Measurements from ENCODE around the gene NHS.
A peak's percentile ranks its signal among the peaks of the same experiment; 100 is the strongest.

Gene NHS

GRCh38 chrX:17689971-17690409 lies 315.0 kb downstream of the NHS start:
- peak; percentile 47 for DNase-seq

- DNase-seq, result no peak
These were observed 317.8 kb downstream of the NHS start for GRCh38 chrX:17692709-17693346.

DNA sequence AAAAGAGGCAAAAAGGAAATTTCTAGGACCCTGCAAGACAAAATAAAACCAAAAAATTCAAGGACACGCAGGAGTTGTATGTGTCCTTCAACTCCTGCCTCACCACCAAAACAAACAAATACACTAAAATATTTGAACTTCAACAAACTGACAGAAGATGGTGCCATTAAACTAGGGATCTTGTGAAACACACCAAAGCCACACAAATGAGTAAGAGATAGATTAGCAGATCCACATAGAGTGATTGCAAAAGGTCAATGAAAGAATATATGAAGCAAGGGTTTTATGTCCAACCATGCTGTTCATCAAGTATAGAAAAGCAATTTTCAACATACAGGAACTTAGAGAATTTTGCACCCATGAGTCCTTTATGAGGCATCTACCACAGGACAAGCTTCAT lies 322.2 kb downstream of the NHS start:
- DNase-seq, result peak; percentile 45

GRCh38 chrX:17700976-17701375 lies 326.0 kb downstream of the NHS start:
- no peak for DNase-seq

DNA sequence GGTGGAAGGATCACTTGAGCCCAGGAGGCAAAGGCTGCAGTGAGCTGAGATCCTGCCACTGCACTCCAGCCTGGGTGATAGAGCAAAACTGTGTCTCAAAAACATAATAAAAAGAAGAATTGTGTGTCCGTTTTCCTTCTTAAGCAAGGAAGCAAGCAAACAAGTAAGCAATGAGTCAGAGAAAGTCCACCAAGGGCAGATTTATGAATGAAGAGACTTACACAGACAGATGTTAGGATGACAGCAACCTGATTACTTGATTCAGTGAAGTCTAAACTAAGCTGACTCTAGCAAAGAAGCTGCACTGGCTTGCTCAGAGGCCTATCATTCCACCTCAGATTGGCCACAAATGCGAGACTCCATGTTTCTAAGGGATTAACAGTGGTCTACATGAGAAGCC lies 328.2 kb downstream of the NHS start:
- no peak for DNase-seq

- DNase-seq, result no peak
These were observed 330.2 kb downstream of the NHS start for GRCh38 chrX:17705211-17705610.

DNA sequence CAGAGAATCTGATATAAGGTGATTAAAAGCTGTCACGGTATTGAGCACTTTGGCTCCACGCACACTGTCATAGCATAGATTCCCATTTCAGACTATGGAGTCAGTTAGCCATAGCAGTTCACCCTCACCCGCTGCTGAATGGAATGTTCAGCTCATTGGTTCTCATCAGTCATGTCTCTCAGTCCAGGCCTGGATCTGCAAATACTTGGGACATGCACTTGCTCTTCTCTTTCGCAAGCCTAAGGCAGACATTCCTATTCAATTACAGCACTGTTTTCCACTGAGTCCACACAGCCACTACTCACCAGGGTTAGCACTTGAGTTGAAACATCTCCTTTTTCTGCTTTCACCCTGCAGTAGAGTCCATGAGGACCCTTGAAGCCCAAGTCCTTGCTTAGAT lies 331.7 kb downstream of the NHS start:
- DNase-seq, result no peak

DNA sequence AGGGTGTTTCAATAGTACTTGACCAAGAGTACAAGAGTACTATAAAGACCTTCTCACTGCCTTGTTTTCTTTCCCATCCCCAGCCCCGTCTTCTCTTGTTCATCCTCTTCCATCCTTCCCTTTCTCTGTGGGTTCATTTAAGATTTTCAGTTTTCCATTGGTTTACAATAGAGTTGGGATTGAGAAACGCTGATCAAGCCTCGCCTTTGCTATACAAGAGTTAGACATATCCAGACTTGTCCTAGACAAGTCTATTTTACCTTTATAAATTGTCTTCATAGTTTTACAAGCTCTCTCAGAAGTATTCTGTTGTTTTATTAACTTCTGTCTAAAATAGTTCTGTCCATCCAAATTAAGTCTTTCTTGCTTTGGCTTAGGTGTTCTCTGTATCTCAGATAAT lies 332.7 kb downstream of the NHS start:
- no peak for DNase-seq

DNA sequence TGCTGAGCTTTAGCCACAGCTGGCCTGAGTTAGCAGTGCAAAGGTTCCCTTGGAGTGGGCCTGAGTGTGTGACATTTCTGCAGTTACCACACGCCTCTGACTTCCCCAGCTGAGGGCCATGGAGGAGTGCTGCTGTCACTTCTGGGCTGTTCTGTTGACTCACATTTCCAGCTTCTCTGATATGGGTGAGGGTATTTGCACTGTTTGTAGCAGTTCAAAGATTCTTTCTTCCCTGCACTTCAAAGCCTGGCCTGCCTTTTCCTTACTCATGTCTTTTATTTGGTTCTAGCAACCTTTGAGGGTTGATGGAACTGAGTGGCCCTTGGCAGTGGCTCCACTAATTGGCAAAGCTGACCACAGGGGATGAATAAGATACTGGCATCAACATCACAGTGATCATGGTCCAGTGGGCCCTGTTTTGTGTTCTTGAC lies 335.9 kb downstream of the NHS start:
- no peak for DNase-seq

GRCh38 chrX:17713288-17713687 lies 338.3 kb downstream of the NHS start:
- no peak for DNase-seq

GRCh38 chrX:17718649-17719165 lies 343.7 kb downstream of the NHS start:
- no peak for DNase-seq

DNA sequence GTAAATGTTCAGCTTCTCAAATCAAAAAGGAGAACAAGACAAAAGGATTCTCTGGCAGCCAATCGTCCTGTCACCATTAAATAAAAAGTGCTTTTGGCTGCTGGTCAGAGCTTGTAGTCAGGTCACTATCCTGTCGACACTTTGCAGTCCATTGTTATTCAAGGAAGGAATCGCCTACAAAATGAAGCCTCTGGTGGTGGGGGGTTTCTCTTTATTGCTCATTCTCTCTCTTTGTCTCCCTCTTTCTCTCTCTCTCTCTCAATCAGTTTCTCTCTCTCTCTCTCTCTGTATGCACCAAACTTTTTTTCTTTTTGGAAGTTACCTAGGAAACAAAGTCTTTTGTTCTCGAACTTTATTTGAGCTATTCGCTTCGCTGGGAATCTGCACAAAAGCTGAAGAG lies 344.7 kb downstream of the NHS start:
- no peak for DNase-seq

DNA sequence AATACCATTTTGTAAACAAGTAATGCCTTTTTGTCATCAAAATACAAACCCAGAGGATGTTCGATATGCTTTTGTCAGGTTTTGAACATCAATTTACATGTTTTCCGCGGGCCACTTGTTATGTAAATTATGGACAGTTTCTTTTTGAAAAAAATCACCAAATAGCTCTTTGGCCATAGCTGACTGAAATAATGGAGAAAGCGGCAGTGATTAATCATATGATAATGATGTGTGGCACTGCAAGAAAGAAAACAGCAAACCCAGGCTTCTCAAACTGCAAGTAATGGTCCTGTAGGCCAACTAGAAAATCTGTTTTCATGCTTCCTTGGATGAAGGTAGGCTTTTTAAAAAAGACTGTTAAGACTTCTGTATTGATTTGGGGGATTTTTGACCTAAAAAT lies 346.7 kb downstream of the NHS start:
- no peak for DNase-seq

- DNase-seq, result no peak
These were observed 350.2 kb downstream of the NHS start for GRCh38 chrX:17725181-17725580.

DNA sequence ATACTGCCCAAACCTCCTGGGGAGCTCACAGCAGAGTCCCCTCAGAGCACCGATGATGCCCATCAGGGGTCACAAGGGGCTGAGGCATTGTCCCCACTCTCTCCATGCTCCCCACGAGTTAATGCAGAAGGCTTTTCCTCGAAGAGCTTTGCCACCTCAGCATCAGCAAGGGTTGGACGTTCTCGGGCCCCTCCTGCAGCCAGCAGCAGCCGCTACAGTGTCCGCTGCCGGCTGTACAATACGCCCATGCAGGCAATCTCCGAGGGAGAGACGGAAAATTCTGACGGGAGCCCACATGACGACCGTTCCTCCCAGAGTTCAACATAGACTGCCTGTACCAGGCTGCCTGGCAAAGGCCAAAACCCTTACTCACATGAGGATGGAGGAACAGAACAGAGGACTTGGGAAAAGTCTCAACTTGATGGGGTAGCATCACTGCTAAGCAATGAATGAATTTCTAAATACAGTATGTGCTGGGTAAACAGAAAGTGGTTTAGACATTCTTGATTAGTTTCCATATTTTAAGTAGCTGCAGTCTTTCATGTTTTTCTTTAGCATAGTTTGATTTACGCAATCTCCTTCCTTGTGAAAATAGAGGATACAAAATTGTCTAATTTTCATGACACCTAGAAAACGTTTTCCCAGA lies 357.3 kb downstream of the NHS start:
- no peak for DNase-seq

DNA sequence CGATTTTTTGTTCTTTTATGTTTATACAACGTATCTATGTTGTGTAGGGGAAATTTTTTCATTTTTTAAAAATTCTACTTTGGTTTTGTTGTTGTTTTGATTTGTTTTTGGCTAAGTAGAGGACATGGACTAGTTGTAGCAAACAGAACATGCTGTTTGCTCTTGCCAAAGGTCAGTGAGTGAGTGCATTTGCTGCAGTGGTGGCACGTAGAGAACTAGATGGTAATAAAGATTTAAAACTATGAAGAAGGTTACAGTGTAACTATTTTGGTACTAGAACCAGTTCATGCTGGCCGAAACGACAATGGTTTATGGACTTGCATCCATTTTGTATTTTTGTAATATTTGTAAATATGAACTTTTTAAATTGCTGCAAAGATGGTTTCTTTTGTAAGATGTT lies 360.4 kb downstream of the NHS start:
- no peak for DNase-seq

DNA sequence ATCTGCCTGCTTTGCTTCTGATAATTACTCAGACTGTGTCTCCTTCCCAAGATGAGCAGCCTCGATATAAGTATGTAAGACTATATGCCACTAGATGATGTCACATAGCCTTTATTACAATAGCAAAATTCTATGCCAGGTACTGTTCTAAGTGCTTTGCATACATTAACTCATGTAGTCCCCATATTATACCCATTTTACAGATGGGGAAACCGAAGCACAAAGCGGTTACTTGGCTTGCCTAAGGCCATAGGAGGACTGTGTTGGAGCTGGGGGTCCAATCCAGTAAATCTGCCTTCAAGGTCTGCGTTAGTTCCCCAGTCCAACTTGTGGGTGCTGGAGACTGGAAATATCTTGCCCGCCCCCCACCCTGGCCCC lies 361.5 kb downstream of the NHS start:
- no peak for DNase-seq

DNA sequence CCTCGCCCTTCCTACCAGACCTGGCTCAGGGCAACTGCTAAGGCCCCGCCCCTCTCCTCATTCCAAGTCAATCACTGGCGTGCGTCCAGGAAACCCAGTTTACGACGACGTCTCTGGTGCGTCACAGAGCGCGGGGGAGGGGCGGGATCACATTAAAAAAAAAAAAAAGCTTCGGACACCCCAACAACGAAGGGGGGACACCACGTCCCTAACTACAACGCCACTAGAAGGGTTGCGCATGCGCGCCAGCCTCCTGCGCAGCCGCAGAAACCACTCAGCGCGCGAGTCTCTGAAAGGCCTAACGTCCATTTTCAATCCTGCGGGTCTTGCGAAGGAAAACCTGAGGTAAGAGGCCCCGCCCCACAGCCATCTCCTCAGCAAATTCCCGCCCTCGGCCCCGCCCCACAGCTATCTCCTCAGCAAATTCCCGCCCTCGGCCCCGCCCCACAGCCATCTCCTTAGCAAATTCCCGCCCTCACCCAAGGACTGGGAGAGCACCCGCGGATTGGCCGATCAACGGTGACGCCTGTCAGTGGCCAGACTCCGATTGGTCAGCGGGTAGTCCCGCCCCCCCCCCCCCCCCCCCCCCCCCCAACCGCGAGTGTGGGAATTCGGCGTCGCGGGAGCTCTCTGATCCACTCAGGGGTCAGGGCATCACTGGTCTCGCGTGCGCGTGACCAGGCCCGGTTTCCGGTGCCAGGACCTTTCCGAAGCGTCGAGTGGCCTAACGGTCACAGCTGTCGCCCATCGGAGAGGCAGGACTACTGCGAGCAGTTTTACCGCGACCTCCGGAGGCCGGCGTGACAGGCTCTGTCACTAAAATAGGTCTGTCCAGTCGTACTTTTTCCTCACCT lies 362.1 kb downstream of the NHS start, which contains the start of gene SCML1:
SCML1 (plus strand) TSS at position 638 of the 854 bp plus-strand sequence. CDS start 6,694 bp downstream, outside the sequence.
- peak; percentile 91 for DNase-seq

GRCh38 chrX:17737710-17737985 lies 362.6 kb downstream of the NHS start:
- no peak for DNase-seq

DNA sequence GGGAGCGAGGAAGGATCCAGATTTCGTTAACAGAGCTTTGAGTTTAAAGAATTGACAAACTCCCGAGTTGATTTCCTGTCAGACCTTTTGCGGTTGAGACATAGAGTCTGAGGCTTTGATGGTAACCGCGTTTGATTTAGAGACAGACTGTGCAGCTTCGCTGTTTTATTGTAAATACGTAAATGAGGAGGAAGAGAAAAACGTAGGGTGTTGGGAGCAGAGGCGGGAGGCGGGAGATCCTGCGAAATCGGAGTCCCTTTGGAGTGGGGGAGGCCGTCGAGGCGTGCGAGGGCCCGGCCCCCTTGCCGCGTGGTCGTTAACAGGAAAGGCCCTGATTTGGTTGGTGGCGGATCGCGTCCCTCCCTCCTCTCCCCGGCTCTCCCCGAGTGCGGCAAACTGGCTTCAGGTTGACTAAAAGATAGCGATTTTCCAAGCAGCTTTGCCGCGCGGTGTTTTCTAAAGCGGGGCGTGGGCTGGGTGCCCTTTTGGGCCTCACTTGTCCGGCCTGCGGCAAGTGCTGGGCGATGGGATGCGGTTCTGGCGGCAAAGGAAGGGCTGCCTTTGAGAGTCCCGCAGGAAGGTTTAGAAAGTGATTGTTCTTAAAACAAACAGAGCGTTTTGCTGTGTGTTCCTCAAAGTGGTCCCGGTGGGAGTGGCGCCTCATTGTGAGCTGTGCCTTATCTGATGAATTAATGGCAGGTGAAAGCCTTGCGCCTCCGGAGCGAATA lies 363.1 kb downstream of the NHS start:
- no peak for DNase-seq

- DNase-seq, result no peak
These were observed 363.9 kb downstream of the NHS start for GRCh38 chrX:17738737-17739535.

Data from MV-4-11 (cell line).